Endometrial microvascular endothelial cells (primary cell): ENCODE results near the gene TLE3. TPM values are rescaled to one million over a fixed set of nuclear protein-coding genes. Genes with fewer than 3 reads are reported as not detected.

Experiments used
- in situ Hi-C: cut with HindIII; loops from 2 replicates; pipeline ENCODE4 v1.10.0; 2017; ENCODE audit warnings: low sequenced_read_pairs, low pct_unique_long_range_greater_than_20kb; ENCODE audit errors: inconsistent ontology term
- total RNA-seq: library from RNA; depleted of rRNA; stranded (reverse); fragments of >200 nt; gene quantifications from one replicate; pipeline ENCODE4 v1.2.3, GENCODE V29; 2015; ENCODE audit errors: inconsistent ontology term

TLE3 gene
- total RNA-seq, 1 donor from 2014 or later = 28.5 TPM

DNA sequence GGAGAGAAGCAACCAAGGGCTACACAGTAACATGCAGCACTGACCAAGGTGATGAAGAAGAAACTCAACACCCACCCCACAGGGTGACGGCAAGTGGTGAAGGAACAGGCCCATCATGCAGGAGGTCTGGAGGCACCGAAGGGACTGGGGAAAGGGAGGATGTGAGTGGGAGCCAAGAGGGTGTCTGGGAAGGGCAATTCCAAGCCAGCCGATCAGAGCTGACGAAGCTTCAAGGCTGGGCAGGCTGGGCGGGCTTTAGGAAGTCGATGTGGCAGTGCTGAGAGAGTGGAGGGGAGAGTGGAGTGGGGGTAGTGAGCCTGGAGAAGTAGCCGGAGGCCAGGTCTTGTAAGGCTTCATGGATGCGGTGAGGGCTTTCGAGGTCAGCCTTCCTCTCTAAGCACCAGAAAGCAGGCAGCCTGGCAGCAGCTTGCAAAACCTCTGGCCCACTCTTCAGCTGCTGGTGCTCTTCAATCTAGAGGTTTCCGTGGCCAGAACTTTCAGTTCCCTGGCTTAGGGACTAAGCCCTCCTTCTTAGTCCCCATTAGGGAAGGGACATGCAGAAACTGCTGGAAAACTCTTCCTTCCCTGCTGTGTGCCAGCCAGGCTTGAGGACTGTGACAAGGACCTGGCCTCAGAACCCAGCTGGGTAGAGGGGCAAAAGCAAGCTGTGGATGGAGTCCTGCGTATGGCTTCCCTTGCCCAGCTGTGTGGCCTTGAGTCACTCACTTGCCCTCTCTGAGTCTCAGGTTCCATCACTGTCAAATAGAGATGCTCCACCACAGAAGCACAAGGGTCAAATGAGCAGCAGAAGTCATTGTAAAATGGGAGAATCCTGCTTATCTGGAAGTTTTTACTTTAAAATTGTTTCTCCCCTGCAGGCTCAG, 72.1 kb downstream of the TLE3 start:
- in situ Hi-C loops = no loop called here

DNA sequence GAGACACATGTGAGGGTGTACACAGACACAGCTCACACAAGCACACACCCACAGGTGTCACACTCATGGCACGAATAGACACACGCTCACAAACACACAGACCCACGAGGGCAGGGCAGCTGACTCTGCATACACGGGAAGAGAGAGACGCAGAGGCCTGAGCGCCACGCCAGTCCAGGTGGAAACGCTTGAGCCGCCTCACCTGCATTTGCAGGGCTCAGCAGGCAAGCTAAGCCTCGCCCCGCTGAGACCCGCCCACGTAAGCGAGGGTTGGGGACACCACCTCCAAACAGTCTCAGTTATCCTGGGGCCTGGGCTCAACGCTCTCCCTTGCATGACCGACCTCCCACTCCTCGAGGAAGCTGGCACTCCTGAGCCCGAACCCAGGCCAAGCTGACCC, 73.2 kb downstream of the TLE3 start:
- in situ Hi-C loops = no loop called here

DNA sequence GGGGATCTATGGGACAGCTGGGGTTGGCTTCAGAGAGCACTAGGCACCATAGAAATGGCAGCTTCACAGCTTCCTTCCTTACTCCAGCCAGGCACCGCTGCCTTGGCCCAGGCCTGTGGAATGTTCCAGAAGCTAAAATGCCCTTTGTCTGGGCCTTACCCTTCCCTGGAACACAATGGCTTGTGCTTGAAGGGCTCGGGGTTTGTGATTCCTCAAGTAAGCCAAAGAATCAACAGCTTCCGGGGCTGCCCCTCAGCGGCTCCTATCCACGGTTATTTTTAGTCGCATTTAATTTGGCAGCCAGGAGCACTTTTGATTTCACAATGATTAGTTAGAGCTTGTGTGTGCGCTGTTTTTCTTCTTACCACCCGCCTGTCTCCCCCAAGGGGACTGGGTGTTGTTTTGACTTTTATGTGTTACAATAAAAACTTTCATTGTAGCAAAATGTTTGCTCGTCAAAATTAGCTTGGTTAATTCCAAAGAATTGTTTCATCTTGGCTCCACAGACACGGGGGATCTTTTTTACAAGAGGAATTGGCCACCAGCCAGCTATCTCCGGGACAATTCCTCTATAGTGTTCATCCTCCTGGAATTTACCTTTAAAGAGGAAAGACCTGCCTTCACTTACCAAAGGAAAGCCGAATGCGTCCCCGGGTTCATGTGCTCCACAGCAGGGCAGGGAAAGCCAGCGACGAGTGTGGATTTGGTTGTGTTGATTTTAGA, 73.8 kb downstream of the TLE3 start:
- in situ Hi-C loops = no loop called here

DNA sequence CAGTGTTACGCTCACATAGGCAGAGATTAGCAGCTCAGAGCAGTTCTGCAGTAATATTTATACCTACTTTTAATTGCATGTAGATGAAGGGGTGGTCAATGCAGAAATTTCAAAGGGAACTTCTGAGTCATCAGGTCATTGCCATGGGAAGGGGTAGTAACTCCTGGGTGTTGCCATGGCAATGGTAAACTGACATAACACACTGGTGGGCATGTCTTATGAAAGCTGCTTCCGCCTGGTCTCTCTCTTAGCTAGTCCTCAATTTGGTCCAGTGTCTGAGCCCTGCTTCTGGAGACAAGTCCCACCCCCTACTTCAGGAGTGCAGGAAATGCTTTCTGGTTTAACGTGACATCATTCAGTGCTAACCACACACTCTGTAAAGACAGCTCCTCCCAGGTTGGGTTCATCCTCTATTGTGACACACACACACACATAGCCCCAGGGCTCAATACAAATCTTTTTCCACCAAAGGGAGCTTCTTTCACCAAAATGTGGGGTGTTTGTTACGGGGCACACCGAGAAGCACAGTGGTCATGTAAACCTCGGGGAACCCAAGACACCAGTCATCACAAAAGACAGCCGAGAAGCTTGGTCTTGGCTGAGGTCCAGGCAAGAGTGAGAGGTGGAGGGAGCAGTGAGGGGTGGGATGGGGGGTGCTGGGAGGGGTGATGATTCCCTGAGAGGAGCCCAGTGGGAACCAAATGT, 74.5 kb downstream of the TLE3 start:
- in situ Hi-C loops = no loop called here

DNA sequence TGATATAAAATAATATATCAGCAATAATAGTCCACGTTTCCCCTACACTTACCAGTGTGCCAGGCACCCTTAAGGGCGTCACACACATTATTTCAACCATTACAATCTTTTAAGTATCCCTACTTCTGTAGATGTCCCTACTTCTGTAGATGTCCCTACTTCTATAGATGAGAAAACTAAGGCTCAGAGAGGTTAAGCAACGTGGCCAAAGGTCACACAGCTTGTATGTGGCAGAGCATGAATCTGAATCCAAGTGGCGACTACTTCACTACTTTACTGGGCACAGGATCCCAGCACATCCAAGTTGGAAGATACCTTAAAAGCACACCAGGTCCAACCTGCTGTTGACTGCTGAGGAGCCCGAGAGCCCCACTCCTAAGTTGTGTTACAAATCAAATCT, 77.5 kb downstream of the TLE3 start:
- in situ Hi-C loops = no loop called here

DNA sequence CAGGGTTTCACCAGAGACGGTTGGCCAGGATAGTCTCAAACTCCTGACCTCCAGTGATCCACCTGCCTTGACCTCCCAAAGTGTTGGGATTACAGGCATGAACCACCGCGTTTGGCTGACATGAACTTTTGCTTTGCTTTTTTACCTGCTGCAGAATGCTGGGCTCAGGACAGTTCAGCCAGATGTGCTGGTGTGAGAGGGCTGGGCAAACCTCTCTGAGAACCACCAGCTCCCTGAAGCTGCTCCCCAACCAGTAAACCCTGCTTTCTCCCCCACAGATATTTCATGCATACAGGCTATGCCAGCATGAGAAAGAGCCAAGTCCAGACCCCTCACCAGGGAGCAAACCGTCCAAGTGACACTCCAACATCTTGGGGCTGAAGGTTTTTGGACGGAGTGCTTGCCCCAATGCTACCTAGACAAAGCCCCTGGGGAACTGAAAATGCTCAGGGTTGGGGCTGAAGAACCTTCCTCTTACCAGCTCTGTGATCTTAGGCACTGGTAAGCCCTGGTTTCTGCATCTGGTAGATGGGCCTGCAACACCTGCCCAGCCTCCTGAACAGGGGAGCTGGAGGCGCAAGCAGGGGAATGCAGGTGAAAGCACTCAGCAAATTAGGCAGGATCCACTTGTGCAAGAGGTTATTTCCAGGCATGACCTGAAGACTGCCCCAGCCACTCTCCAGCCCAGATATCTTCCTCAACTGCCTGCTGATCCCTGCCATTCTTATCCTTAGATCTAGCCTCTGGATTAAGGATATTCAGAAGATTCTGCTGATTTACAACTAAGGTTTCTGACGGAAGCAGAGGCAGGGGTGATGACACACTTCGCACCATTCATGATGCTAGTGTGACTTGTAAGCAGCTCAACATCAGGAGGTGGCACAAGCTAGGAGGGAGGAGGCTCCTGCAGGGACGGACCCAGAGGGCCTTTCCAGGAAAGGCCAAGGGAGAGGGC, 78.8 kb downstream of the TLE3 start:
- in situ Hi-C loops = no loop called here

DNA sequence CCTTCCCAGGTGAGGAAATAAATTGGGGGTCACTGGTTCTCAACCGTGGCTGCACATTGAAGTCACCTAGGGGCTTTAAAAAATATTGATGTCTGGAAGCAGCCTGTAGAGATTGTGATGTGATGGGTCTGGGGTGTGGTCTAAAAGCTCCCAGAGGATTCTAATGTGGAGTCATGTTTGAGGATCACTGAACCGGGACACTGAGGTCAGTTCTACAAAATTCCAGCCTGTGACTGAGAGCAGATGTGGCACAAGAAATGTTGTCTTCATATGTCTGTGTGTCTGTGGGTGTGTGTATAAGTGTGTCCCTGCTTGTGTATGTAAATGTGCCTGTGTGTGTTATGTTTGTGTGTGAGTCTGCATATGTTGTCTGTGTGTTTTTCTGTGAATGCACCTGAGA, 79.9 kb downstream of the TLE3 start:
- in situ Hi-C loops = no loop called here

DNA sequence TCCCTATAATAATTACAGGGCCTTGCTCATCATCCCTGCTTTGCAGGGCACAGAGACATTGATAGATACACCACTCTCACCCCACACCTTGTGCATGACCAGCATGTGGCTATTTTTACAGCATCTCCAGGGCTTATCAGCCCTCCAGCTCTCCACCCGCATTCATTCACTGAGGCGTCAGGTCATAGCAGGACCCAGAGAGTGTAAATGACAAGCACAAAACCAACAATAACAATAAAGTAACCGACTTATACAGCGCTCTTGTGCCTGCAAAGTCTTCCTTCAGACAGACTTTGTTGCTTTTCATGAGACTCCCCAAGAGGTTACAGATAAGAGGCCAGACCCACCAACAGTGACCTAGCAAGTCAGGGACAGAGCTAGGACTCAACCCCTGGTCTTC, 80.7 kb downstream of the TLE3 start:
- in situ Hi-C loops = no loop called here

DNA sequence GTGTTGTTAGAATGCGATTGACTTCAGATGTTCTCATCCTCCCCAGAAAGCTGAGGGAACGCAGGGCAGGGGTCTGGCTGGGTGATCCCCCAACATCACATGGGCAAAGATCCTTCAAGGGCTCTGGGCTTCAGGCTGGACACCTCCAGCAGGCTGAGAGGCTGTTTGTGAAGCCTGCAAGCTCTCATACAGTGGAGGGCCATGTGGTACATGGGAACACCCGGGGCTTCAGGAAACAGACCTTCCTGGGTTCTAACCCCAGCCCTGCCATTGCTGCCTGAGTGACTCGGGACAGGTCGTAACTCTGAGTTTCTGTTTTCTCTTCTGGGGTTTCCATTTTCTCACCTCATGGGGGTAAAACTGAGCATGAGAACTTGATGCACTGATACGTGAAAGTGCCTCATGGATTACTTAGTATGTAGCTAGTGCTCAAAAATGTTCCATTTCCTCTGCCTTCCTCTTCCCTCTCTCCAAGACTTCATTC, 81.2 kb downstream of the TLE3 start:
- in situ Hi-C loops = no loop called here

DNA sequence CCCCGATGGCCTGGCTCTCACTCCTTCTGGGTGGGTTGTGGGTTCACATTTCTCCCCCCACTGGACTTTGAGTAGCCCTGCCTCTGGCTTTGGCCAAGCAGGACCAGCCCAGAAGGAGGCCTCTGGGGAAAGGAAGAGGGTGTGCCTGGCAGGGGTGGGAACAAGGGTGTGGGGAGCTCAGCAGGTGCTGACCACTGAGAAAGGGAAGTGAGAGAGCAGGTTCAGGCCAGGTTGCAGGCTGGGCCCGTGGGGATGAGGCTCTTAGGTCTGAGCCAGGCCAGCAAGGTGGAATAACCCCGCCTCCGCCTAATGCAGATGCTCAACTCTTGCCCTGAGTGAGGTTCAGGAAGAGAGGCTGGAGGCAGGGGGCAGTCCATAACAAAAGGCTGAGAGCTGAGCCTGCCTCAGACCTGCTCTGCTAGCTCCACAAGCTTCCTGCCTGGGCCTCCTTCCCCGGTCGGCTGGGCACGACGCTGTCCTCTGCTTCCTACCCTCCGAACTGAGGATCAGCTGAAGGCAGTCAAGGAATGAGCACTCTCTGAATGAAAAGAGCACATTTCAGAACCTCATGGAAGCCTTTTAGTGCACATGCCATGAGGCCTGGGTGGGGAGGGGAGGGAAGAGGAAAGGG, 82.7 kb downstream of the TLE3 start:
- in situ Hi-C loops = no loop called here

DNA sequence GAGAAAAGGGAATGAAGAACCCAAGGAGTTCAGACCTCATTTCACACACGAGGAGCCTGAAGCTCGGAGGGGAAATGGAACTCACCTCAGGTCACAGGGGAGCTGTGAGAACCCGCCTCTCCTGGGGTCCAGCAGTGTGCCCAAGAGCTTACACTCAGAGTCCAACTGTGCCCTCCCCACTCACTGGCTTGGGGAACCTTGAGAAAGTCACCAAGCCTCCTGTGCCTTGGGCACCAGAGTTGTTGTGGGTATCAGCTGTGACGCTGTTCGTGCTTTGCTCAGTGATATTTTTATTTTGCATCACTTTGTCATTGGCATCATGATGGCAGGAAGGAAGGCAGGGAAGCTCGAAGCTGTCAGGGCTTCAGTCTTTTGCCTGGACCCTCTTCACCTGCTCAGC, 83.4 kb downstream of the TLE3 start:
- in situ Hi-C loops = no loop called here

DNA sequence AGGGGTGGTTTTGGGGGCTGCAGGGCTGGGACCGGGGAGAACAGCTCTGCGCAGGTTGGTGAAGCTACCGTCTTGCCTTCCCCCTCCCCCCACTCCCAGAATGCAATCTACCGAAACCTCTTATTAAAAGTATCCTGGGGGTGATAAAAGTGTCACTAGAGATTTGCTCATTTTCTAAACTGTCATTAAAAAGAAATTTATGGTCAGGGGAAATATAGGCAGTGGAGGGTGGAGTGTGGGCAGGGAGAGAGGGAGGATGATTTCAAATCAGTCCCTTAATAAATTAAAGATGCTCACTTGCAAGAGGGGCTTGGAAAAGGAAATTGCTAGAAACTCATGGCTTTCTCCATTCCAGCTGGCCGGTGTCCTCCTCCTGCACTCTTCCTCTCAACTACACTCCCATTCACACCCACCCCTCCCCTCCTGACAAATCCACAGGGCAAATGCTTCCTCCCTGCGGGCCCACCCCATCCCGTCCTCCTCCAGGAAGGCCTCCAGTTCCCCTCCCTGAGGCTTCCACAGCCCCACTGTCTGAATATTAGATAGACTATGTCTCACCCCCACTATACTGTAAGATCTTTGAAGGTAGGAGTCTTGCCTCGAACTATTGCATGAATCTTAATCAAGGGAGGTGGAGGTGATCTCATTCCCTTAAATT, 83.9 kb downstream of the TLE3 start:
- in situ Hi-C loops = no loop called here

DNA sequence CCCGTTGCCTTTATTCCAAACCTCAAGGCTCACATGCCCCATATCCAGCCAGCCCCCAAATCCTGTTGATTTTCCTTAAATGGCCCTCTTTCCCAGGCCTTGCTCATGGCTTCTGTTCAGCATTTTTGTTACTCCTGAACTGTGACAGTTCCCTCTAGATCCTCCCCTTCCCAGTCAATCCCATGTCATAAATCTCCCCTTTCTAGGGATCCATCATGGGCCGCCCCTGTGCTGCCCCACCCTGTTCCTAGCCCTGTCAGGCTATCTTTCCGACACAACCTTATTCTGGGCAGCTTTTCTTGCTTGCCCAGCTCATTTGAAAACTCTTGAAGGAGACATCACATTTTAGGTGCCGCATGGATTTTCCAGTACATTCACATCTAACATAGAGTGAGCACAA, 84.8 kb downstream of the TLE3 start:
- in situ Hi-C loops = no loop called here

DNA sequence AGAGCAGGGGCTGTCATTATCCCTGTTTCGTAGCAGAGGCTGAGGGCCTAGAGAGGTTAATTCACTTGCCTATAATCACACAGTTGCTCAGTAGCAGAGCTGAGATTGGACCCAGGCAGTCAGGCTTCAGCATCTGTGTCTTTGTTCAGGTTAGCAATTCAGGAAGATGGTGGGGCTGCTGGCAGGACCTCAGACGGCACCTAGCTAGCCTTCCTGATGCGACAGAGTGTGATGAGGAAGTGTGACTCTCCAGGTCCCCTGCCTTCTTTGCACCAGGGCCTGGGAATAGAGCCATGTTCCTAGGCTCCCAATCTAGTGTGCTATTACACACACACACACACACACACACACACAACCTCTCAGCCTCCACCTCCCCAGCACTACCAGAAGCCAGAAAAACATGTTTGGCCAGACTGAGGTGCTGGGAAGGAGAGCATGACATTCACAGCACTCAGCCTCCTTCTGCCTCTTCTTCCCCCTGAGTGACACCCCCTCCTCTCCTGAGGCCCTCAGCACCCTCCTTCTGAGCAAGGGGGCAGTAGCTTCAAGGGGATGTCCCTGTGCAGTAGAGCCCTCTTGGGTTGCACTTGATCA, 88.9 kb downstream of the TLE3 start:
- in situ Hi-C loops = no loop called here

DNA sequence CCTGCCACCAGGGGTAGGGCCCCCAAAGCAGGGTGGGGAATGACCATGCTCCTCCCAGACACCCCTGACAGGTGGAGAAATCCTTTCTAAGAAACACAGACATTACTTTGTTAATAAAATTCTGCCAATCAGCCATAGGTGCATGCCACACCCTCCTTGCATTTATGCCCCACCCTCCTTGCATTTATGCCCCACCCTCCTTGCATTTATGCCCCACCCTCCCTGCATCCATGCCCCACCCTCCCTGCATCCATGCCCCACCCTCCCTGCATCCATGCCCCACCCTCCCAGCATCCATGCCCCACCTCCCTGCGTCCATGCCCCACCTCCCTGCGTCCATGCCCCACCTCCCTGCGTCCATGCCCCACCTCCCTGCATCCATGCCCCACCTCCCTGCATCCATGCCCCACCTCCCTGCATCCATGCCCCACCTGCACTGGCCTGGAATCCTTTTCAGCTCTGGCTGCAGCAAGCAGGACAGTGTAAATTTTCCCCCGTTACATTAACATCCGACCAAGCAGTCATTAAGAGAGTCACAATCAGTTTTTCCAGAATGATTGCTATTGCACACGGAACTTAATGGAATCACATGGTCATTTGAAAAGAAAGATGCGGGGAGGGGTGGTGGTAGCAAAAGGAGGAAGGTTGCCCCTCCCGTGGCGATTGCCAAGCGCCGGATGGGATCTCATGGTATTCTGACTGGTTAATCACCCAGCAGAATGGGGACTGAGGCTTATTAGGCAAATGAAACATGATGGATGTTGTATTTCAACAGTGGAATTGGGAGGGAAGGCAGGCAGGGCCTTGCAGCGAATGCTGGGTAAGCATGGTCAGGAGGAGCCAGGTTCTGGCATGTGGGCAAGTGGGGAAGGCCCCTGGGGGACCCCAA, 91.2 kb downstream of the TLE3 start:
- in situ Hi-C loops = no loop called here

DNA sequence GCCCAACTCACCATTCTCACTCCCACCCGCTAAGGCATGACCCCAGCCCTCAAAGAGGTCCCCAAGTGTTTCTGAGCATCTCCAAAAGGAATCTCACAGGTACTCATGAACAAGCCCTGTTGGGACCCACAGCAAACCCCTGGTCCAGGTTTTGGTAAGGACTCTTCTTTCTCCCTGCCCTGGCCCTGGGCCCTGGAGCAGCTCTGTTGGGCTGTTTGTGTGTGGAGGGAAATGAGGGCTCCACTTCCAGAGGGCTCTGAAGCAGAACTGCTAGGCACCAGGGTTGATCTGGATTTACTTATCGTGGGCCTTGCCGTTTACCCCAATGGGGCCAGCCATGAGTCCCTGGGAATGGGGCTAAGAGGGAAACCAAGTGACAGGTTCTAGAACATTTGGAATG, 92.9 kb downstream of the TLE3 start:
- in situ Hi-C loops = no loop called here
